HG03196 (cell line): ENCODE measurements around the gene TBCCD1.
"Not testable (repeated sequence)": the region's sequence is repeated elsewhere in the genome, so short reads cannot be mapped to it uniquely, and the experiment has no call there.

Experiments
- ATAC-seq: cut with Tn5 transposase; IDR thresholded peaks from one replicate; pipeline ENCODE4 v1.9.1; 2021; ENCODE audit not compliant: unreplicated experiment

The TBCCD1 gene

GRCh38 chr3:186520431-186520830 is 46.7 kb downstream of the TBCCD1 start:
- ATAC-seq, result no peak

- ATAC-seq, result peak; percentile 49
Observed at GRCh38 chr3:186519021-186519658, 48.0 kb downstream of the TBCCD1 start.

GRCh38 chr3:186517218-186517617 is 49.9 kb downstream of the TBCCD1 start:
- no peak for ATAC-seq

- ATAC-seq, result no peak
Observed at GRCh38 chr3:186516646-186517045, 50.5 kb downstream of the TBCCD1 start.

GRCh38 chr3:186515125-186515524 is 52.0 kb downstream of the TBCCD1 start:
- no peak for ATAC-seq

- no peak for ATAC-seq
Observed at GRCh38 chr3:186514296-186515002, 52.7 kb downstream of the TBCCD1 start.

GRCh38 chr3:186513386-186513785 is 53.8 kb downstream of the TBCCD1 start:
- no peak for ATAC-seq

GRCh38 chr3:186512570-186513302 is 54.4 kb downstream of the TBCCD1 start:
- no peak for ATAC-seq

GRCh38 chr3:186511702-186512101 is 55.4 kb downstream of the TBCCD1 start:
- no peak for ATAC-seq

- peak; percentile 66 for ATAC-seq
Observed at GRCh38 chr3:186511245-186511644, 55.9 kb downstream of the TBCCD1 start.

GRCh38 chr3:186510374-186511079 is 56.6 kb downstream of the TBCCD1 start:
- ATAC-seq, result no peak

GRCh38 chr3:186509423-186509822 is 57.7 kb downstream of the TBCCD1 start:
- no peak for ATAC-seq

GRCh38 chr3:186506857-186507256 is 60.3 kb downstream of the TBCCD1 start:
- no peak for ATAC-seq

- ATAC-seq, result no peak
Observed at GRCh38 chr3:186506191-186506739, 60.9 kb downstream of the TBCCD1 start.

GRCh38 chr3:186502966-186503712 is 64.0 kb downstream of the TBCCD1 start:
- no peak for ATAC-seq

- ATAC-seq, result no peak
Observed at GRCh38 chr3:186502138-186502948, 64.8 kb downstream of the TBCCD1 start.

GRCh38 chr3:186499949-186500348 is 67.2 kb downstream of the TBCCD1 start:
- ATAC-seq, result not testable (repeated sequence)

GRCh38 chr3:186498022-186498421 is 69.1 kb downstream of the TBCCD1 start:
- ATAC-seq, result not testable (repeated sequence)

GRCh38 chr3:186497608-186498007 is 69.5 kb downstream of the TBCCD1 start:
- no peak for ATAC-seq
